IMR-90 (cell line): Measurements from ENCODE around the gene UBE2G1. TPM values are rescaled to one million over a fixed set of nuclear protein-coding genes. Genes with fewer than 3 reads are reported as not detected.
A peak's percentile ranks its signal among the peaks of the same experiment; 100 is the strongest.

Source experiments
- ATAC-seq: fragments of 200-7000 bp; cut with Tn5 transposase; 2 replicates; pipeline ENCODE4 v1.9.1; 2020; ENCODE audit warnings: low read depth, mild to moderate bottlenecking, moderate library complexity
- BruUV-seq: library from RNA; stranded (reverse); fragments of 400-500 nt; replicated peaks from 2 replicates; lab custom pipeline; 2021; lab: Mats Ljungman, UMichigan
- CTCF ChIA-PET: fragments of 300-600 bp; formaldehyde crosslinking; extraction: SDS; loops from one replicate; lab custom pipeline; 2021; ENCODE audit warnings: antibody characterized with exemption; lab: Yijun Ruan, JAX
- POLR2A ChIA-PET: fragments of 300-600 bp; sonication (Branson Sonifier 250); formaldehyde crosslinking; loops from one replicate; lab custom pipeline; 2022; ENCODE audit warnings: antibody characterized with exemption; ENCODE audit not compliant: unreplicated experiment; lab: Charles Lee
- DNase-seq: peaks from one replicate; pipeline ENCODE4 v3.0.0; 2013
- H2AFZ ChIP-seq: replicated peaks from 2 replicates; pipeline ENCODE3; 2013; ENCODE audit warnings: low read length, mild to moderate bottlenecking; ENCODE audit not compliant: poor library complexity
- H2AK5ac ChIP-seq: 2 replicates; pipeline ENCODE4 v1.6.1; 2013; ENCODE audit warnings: low read depth, low read length, inconsistent platforms
- H2AK9ac ChIP-seq: replicated peaks from 2 replicates; pipeline ENCODE3; 2013; ENCODE audit warnings: mild to moderate bottlenecking, low read depth, low read length, moderate library complexity; ENCODE audit not compliant: poor library complexity
- H2BK120ac ChIP-seq: 2 replicates; pipeline ENCODE4 v1.6.1; 2013; ENCODE audit warnings: low read depth, low read length, inconsistent platforms
- H2BK15ac ChIP-seq: 3 replicates; pipeline ENCODE4 v1.6.1; 2013; ENCODE audit warnings: low read depth, low read length, inconsistent platforms
- H2BK20ac ChIP-seq: 2 replicates; pipeline ENCODE4 v1.6.1; 2013; ENCODE audit warnings: low read depth, mild to moderate bottlenecking, inconsistent platforms, low read length, moderate library complexity
- H2BK5ac ChIP-seq: 2 replicates; pipeline ENCODE4 v1.6.1; 2013; ENCODE audit warnings: mild to moderate bottlenecking, low read depth, low read length, inconsistent platforms; ENCODE audit not compliant: poor library complexity, severe bottlenecking
- H3K14ac ChIP-seq: replicated peaks from 2 replicates; pipeline ENCODE4 v1.6.1; 2013; ENCODE audit warnings: low read depth, low read length, inconsistent platforms
- H3K18ac ChIP-seq: 2 replicates; pipeline ENCODE4 v1.6.1; 2013; ENCODE audit warnings: low read depth, low read length, control low read depth
- H3K23ac ChIP-seq: 2 replicates; pipeline ENCODE4 v1.6.1; 2013; ENCODE audit warnings: low read depth, low read length, inconsistent platforms
- H3K27ac ChIP-seq: 2 replicates; pipeline ENCODE4 v1.5.1; 2013; ENCODE audit warnings: mild to moderate bottlenecking, control low read depth, low read length; ENCODE audit not compliant: insufficient read depth
- H3K27me3 ChIP-seq: 2 replicates; pipeline ENCODE4 v1.6.1; 2013; ENCODE audit warnings: low read length; ENCODE audit not compliant: control insufficient read depth, insufficient read depth
- H3K36me3 ChIP-seq: 2 replicates; pipeline ENCODE4 v1.6.1; 2013; ENCODE audit warnings: low read length, mixed read lengths; ENCODE audit not compliant: control insufficient read depth, insufficient read depth
- H3K4ac ChIP-seq: 2 replicates; pipeline ENCODE4 v1.6.1; 2013; ENCODE audit warnings: low read depth, low read length, inconsistent platforms
- H3K4me1 ChIP-seq: 2 replicates; pipeline ENCODE4 v1.6.1; 2013; ENCODE audit warnings: low read length, mixed read lengths; ENCODE audit not compliant: control insufficient read depth, insufficient read depth
- H3K4me2 ChIP-seq: 2 replicates; pipeline ENCODE4 v1.6.1; 2013; ENCODE audit warnings: low read depth, mild to moderate bottlenecking, control low read depth, low read length, moderate library complexity
- H3K4me3 ChIP-seq: 2 replicates; pipeline ENCODE4 v1.5.1; 2013; ENCODE audit warnings: low read depth, mild to moderate bottlenecking, control low read depth, low read length, moderate library complexity; ENCODE audit not compliant: insufficient read depth
- H3K56ac ChIP-seq: 2 replicates; pipeline ENCODE4 v1.6.1; 2013; ENCODE audit warnings: low read length, inconsistent platforms; ENCODE audit not compliant: insufficient read depth; ENCODE audit errors: extremely low read depth
- H3K79me1 ChIP-seq, 2 experiments: 2 replicates each; pipeline ENCODE4 v1.6.1; 2013; ENCODE audit warnings: low read length in 2 of 2, inconsistent platforms in 1 of 2, low read depth in 1 of 2
- H3K9ac ChIP-seq: 2 replicates; pipeline ENCODE4 v1.6.1; 2013; ENCODE audit warnings: low read depth, low read length, control low read depth
- H3K9me1 ChIP-seq: 2 replicates; pipeline ENCODE4 v1.6.1; 2013; ENCODE audit warnings: low read length, inconsistent platforms; ENCODE audit not compliant: insufficient read depth
- H3K9me3 ChIP-seq: 2 replicates; pipeline ENCODE4 v1.6.1; 2013; ENCODE audit warnings: low read length; ENCODE audit not compliant: control insufficient read depth, insufficient read depth
- H4K20me1 ChIP-seq: 2 replicates; pipeline ENCODE4 v1.6.1; 2013; ENCODE audit warnings: low read length, inconsistent platforms; ENCODE audit not compliant: insufficient read depth
- H4K5ac ChIP-seq: 2 replicates; pipeline ENCODE4 v1.6.1; 2013; ENCODE audit warnings: mild to moderate bottlenecking, low read depth, low read length, control low read depth
- H4K8ac ChIP-seq, 2 experiments: 2 replicates each; pipeline ENCODE4 v1.6.1; 2013; ENCODE audit warnings: low read depth in 2 of 2, low read length in 2 of 2, control low read depth in 1 of 2, inconsistent platforms in 1 of 2
- H4K91ac ChIP-seq: 2 replicates; pipeline ENCODE4 v1.6.1; 2013; ENCODE audit warnings: low read depth, low read length, inconsistent platforms; ENCODE audit not compliant: insufficient read depth
- POLR2A ChIP-seq: IDR thresholded peaks from 2 replicates; pipeline ENCODE4 v1.6.1; 2012; ENCODE audit warnings: mild to moderate bottlenecking, low read depth, low read length
- WGBS, 2 experiments: methylation state at CpG; one replicate each; pipeline versions ENCODE4 v1.1.5 to v1.1.7; 2013; ENCODE audit warnings: missing lambda C conversion rate in 2 of 2; ENCODE audit not compliant: insufficient read length in 1 of 2; ENCODE audit errors: extremely low coverage in 2 of 2; 5-methylcytosine and 5-hydroxymethylcytosine counted together
- dilution Hi-C: fragments of 300-500 bp; cut with HindIII; formaldehyde crosslinking; loops from one replicate; pipeline ENCODE4 v1.14.3; 2018; ENCODE audit warnings: low sequenced_read_pairs; ENCODE audit not compliant: unreplicated experiment
- in situ Hi-C: fragments of 300-500 bp; cut with MboI; formaldehyde crosslinking; loops from 3 replicates; pipeline ENCODE4 v1.14.3; 2019; ENCODE audit warnings: low sequenced_read_pairs, inconsistent platforms, mixed read lengths
- intact Hi-C: fragments of 100-400 bp; cut with micrococcal nuclease; formaldehyde crosslinking; loops from 2 replicates; pipeline ENCODE4 v1.10.0; 2022
- polyA plus RNA-seq, 3 experiments: library from polyadenylated mRNA; depleted of rRNA; stranded (reverse); fragments of >200 nt; gene quantifications; 2 replicates each; pipeline ENCODE4 v1.2.3, GENCODE V29; 2012; ENCODE audit warnings: low replicate concordance in 1 of 3
- total RNA-seq: library from RNA; depleted of rRNA; stranded (reverse); fragments of >200 nt; gene quantifications from 2 replicates; pipeline ENCODE4 v1.2.3, GENCODE V29; 2012

Gene UBE2G1
- total and polyA plus RNA-seq, 2 of the 4 experiments (the other 2 are of a cell fraction): 26.3 to 26.6 TPM

DNA sequence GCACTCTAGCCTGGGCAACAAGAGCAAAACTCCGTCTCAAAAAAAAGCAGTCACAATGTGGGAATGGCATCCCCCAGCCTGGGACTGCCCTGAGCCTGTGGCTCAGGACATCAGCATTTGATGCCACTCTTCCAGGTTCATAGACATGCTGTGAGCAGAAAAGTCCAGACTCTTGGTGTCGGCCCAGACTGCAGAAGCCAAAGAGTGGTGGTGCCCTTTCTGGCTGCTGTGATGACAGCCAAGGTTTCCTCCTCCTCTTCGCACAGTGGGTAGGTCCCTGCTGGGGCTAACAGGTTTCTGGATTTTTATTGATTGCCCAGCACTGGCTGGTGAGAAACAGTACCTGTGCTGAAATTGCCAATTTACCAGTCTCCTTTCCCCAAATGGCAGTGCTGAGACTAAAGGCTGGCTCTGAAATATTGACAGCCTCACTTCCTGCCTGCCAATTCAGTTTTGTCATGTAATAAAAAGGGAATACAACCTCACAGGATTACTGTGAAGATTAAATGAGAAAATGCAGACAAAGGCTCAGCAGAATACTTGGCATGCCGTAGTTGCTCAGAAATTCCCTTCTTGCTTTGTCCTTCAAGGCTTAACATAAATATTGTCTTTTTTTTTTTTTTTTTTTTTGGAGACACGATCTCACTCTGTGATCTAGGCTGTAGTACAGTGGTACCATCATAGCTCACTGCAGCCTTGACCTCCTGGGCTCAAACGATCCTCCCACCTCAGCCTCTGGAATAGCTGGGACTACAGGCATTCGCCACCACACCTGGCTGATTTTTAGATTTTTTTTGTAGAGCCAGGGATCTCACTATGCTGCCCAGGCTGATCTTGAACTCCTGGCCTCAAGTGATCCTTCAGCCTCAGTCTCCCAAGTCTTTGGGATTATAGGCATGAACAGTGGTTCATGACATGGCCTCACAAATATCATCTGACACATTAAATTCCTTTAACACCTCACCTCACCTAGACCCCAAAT is 15.5 kb upstream of the UBE2G1 start:
- Histone ChIP-seq H3K4me1 (no peaks in the 10 kb centered on the region), H2BK20ac (no peak overlapping the region), H4K8ac (no peak overlapping the region), H3K9me3 (no peaks in the 10 kb centered on the region), H3K4ac (no peak overlapping the region), H2BK5ac (no peak overlapping the region), H2BK15ac (no peak overlapping the region), H3K14ac (no peak overlapping the region), H3K4me2 (no peak overlapping the region), H3K27ac (no peak overlapping the region), H3K9me1 (no peaks in the 10 kb centered on the region), H3K56ac (no peak overlapping the region), H4K5ac (no peak overlapping the region), H3K36me3 (no peaks in the 10 kb centered on the region), H3K79me1 (no peaks in the 10 kb centered on the region), H3K27me3 (peaks cover 3% of the 10 kb centered on the region; the same call in 1 of the 2 replicates), H2AK5ac (no peak overlapping the region), H2AFZ (no peak overlapping the region), H3K9ac (no peak overlapping the region), H4K91ac (no peak overlapping the region), H4K20me1 (no peaks in the 10 kb centered on the region), H3K4me3 (no peak overlapping the region), H3K18ac (no peak overlapping the region), H2AK9ac (no peak overlapping the region), H2BK120ac (no peak overlapping the region), H3K23ac (no peak overlapping the region)
- TF ChIP-seq POLR2A: no peak
- intact Hi-C loops: no loop called here
- WGBS, 2 experiments: 80% methylated on average over 3 of the region's 7 CpGs; no CpG with 5 or more reads in 1 of the 2 experiments
- in situ Hi-C loops: no loop called here
- dilution Hi-C loops: no loop called here
- BruUV-seq: no TSS peak
- no peak for DNase-seq
- CTCF ChIA-PET: interaction anchor here (0.6 kb wide), 1 partner anchor 65 kb away, joined by 3 read pairs; no protein-coding TSS in a partner anchor
- POLR2A ChIA-PET: no interaction called here
- ATAC-seq: peak; percentile 11; the same call in 1 of the 2 replicates
